HFF-Myc (cell line): ENCODE measurements around the gene SMIM33.

Source experiments
- DNase-seq: peaks from one replicate; pipeline ENCODE4 v3.0.0-alpha.2; 2011; ENCODE audit warnings: low read depth; ENCODE audit errors: extremely low read depth
- H3K4me3 ChIP-seq: replicated peaks from 2 replicates; pipeline ENCODE4 v1.5.1; 2011; ENCODE audit warnings: low read depth, mild to moderate bottlenecking, control low read depth, low read length
- TF ChIP-seq, protein P1 (sequence below): IDR thresholded peaks from 2 replicates; pipeline ENCODE4 v1.5.1; 2012; ENCODE audit warnings: mild to moderate bottlenecking, low read depth, low read length, control low read depth; ENCODE audit errors: missing control alignments

SMIM33 gene

DNA sequence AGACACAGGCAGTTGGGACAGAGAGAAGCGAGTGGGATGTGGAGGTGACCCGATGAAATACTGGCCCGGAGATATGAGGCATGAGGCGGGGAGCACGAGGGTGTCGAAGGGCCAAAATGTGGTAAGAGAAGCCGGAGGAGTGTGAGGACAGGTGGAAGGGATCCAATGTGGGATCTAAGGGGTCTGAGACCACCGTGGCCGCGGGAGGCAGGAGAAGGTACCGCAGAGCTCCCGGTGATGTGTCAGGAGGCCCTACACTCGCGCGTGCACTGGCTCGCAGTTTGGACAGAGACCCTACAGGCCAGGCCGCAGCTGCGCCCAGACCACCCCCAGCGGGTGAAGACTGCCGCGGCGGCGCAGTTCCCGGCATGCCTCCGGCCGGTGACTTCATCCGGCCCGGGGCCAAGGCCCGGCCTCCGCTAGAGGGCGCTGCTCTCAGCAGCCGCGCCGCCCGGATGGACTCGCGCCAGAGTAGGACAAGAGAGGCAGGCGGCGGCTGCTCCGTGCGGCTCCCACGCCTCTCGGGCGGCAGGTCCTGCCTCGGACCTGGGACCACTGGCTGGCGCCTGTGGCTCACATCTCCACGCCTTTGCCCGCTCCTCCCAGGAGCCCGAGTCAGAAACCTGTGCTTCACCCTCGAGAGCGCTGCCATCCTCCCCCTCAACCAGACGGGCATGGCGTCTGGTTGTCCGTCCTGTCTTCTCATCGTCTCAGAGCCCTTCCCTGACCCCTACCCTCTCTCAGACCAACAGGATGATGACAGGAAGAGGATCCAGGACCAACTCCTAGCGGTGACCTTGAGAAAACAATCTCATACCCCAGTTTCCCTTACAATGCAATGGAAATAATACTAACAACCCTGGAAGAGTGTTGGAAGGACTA, 47.1 kb downstream of the SMIM33 start:
- DNase-seq, result peak; percentile 53
- H3K4me3 ChIP-seq, result peak overlapping the region; percentile 41
- TF ChIP-seq, protein P1, sequence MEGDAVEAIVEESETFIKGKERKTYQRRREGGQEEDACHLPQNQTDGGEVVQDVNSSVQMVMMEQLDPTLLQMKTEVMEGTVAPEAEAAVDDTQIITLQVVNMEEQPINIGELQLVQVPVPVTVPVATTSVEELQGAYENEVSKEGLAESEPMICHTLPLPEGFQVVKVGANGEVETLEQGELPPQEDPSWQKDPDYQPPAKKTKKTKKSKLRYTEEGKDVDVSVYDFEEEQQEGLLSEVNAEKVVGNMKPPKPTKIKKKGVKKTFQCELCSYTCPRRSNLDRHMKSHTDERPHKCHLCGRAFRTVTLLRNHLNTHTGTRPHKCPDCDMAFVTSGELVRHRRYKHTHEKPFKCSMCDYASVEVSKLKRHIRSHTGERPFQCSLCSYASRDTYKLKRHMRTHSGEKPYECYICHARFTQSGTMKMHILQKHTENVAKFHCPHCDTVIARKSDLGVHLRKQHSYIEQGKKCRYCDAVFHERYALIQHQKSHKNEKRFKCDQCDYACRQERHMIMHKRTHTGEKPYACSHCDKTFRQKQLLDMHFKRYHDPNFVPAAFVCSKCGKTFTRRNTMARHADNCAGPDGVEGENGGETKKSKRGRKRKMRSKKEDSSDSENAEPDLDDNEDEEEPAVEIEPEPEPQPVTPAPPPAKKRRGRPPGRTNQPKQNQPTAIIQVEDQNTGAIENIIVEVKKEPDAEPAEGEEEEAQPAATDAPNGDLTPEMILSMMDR, result peak; percentile 96
